Brain microvascular endothelial cell (primary cell): Measurements from ENCODE around the gene GAN.
A peak's percentile ranks its signal among the peaks of the same experiment; 100 is the strongest.

Source experiments
- DNase-seq: peaks from one replicate; pipeline ENCODE4 v3.0.0-alpha.2; 2020
- H3K27ac ChIP-seq: fragments of 250-450 bp; sonication (Bioruptor Pico); 2 replicates; pipeline ENCODE4 v1.5.1; 2020; ENCODE audit warnings: mild to moderate bottlenecking, moderate library complexity
- H3K27me3 ChIP-seq: fragments of 250-450 bp; sonication (Bioruptor Pico); replicated peaks from 2 replicates; pipeline ENCODE4 v1.5.1; 2020; ENCODE audit warnings: mild to moderate bottlenecking
- H3K36me3 ChIP-seq: fragments of 250-450 bp; sonication (Bioruptor Pico); replicated peaks from 2 replicates; pipeline ENCODE4 v1.5.1; 2020; ENCODE audit warnings: mild to moderate bottlenecking
- H3K4me3 ChIP-seq: 2 replicates; pipeline ENCODE4 v1.5.1; 2011; ENCODE audit warnings: low read depth, mild to moderate bottlenecking, control low read depth, low read length, moderate library complexity
- CTCF ChIP-seq: IDR thresholded peaks from 2 replicates; pipeline ENCODE4 v1.5.1; 2011; ENCODE audit warnings: low read depth, mild to moderate bottlenecking, moderate library complexity, low read length, control low read depth, inconsistent platforms; ENCODE audit errors: missing control alignments
- in situ Hi-C: cut with HindIII; loops from 2 replicates; pipeline ENCODE4 v1.10.0; 2017; ENCODE audit warnings: low sequenced_read_pairs, low pct_ligation_motif_present

Gene GAN

GRCh38 chr16:81291117-81291516 is 23.6 kb upstream of the GAN start:
- no peak overlapping the region for H3K4me3 ChIP-seq
- no peak for DNase-seq
- no peak overlapping the region for H3K27ac ChIP-seq
- TF ChIP-seq CTCF: no peak
- in situ Hi-C loops: no loop called here
- H3K27me3 ChIP-seq: no peaks in the 10 kb centered on the region
- H3K36me3 ChIP-seq: no peaks in the 10 kb centered on the region

GRCh38 chr16:81292936-81293335 is 21.8 kb upstream of the GAN start:
- in situ Hi-C loops: no loop called here
- no peak overlapping the region for H3K27ac ChIP-seq
- H3K4me3 ChIP-seq: no peak overlapping the region
- H3K27me3 ChIP-seq: no peaks in the 10 kb centered on the region
- no peak for TF ChIP-seq CTCF
- H3K36me3 ChIP-seq: no peaks in the 10 kb centered on the region
- DNase-seq: no peak

- peak; percentile 13 for DNase-seq
- H3K27ac ChIP-seq: no peak overlapping the region
- in situ Hi-C loops: no loop called here
- H3K27me3 ChIP-seq: no peaks in the 10 kb centered on the region
- no peak for TF ChIP-seq CTCF
- H3K36me3 ChIP-seq: no peaks in the 10 kb centered on the region
- no peak overlapping the region for H3K4me3 ChIP-seq
Measured at GRCh38 chr16:81293909-81294802, 20.6 kb upstream of the GAN start.

- Histone ChIP-seq H3K4me3 (no peak overlapping the region), H3K36me3 (no peaks in the 10 kb centered on the region), H3K27me3 (no peaks in the 10 kb centered on the region), H3K27ac (no peak overlapping the region)
- in situ Hi-C loops: no loop called here
- no peak for DNase-seq
- TF ChIP-seq CTCF: no peak
Measured at GRCh38 chr16:81296631-81297030, 18.1 kb upstream of the GAN start.

- TF ChIP-seq CTCF: no peak
- Histone ChIP-seq H3K36me3 (no peaks in the 10 kb centered on the region), H3K27ac (no peak overlapping the region), H3K27me3 (no peaks in the 10 kb centered on the region), H3K4me3 (no peak overlapping the region)
- DNase-seq: no peak
- in situ Hi-C loops: no loop called here
Measured at GRCh38 chr16:81307770-81308169, 7.0 kb upstream of the GAN start.

- H3K27me3 ChIP-seq: no peaks in the 10 kb centered on the region
- H3K36me3 ChIP-seq: no peaks in the 10 kb centered on the region
- no peak overlapping the region for H3K4me3 ChIP-seq
- H3K27ac ChIP-seq: no peak overlapping the region
- in situ Hi-C loops: no loop called here
- DNase-seq: no peak
- TF ChIP-seq CTCF: no peak
Measured at GRCh38 chr16:81310045-81310644, 4.6 kb upstream of the GAN start.
